HG03159 (cell line): ENCODE results near the gene NLRP1.
A peak's percentile ranks its signal among the peaks of the same experiment; 100 is the strongest.

ENCODE experiments used
- ATAC-seq: cut with Tn5 transposase; IDR thresholded peaks from one replicate; pipeline ENCODE4 v1.9.1; 2021; ENCODE audit warnings: mild to moderate bottlenecking, moderate library complexity; ENCODE audit not compliant: unreplicated experiment

Gene NLRP1

DNA sequence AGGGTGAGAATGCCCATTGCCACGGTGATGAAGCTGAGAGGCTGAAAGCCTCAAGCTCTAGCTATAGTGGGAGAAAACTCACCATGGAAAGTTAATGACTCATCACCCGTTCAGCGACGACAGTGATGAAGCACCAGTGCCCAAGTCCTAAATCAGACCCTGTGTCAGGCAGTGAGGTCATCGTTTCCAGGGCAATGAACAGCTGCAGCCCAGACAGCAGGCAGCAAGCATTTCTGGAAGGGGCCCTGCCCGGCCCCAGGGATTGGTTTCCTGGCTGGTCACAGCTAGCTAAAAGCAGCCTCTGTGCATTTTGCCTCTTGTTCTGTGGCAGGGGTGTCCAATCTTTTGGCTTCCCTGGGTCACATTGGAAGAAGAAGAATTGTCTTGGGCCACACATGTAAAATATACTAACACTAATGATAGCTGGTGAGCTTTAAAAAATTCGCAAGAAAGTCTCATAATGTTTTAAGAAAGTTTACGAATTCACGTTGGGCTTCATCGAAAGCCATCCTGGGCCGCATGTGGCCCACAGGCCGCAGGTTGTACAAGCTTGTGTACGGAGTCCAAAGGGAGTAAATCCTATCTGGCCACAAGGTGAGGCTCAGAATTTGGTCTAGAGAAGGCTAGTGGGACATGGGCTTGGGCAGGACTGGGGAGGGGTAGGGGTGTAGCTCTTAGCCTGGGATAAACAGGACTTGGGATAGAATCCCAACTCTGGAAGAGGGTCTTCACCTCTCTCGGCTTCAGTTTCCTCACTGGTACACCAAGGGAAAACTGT lies 57.3 kb downstream of the NLRP1 start:
- ATAC-seq, result no peak

DNA sequence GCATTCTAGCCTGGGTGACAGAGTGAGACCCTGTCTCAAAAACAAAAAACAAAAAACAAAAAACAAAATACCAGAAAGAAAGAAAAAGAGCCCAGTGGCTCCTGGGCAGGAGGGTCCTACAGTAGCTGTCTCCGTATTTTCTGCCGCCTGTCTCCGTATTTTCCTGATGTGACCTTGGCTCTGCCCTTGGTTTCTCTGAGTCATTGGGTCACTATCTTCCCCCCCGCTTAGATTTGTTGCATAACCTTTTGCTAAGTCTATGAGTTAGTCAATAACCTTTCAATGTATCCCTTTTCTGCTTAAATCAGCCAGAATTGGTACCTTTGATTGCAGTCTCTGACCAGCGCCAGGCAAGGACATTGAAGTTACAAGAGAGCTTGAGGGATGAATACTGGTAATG lies 61.1 kb downstream of the NLRP1 start:
- ATAC-seq, result no peak

DNA sequence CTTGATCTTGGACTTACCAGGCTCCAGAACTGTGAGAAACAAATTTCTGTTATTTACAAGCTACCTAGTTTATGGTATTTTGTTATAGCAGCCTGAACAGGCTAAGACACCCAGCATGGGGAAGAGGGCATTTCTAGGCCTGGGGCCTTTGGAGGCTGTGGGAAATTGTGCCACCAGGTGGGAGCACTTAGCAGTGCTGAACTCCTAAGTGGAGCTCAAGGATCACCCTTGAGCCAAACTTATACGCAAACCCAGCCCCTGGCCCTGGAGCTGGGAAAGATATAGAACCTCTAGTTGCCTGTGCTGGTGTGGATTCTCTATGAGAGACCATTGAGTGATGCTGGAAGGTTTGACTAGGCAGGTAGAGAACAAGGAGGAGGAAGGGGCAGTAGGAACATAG lies 61.8 kb downstream of the NLRP1 start:
- ATAC-seq, result no peak

GRCh38 chr17:5516060-5516792 lies 68.1 kb downstream of the NLRP1 start:
- ATAC-seq, result no peak

GRCh38 chr17:5514976-5515375 lies 69.3 kb downstream of the NLRP1 start:
- ATAC-seq, result no peak

GRCh38 chr17:5513628-5514027 lies 70.7 kb downstream of the NLRP1 start:
- ATAC-seq, result no peak

DNA sequence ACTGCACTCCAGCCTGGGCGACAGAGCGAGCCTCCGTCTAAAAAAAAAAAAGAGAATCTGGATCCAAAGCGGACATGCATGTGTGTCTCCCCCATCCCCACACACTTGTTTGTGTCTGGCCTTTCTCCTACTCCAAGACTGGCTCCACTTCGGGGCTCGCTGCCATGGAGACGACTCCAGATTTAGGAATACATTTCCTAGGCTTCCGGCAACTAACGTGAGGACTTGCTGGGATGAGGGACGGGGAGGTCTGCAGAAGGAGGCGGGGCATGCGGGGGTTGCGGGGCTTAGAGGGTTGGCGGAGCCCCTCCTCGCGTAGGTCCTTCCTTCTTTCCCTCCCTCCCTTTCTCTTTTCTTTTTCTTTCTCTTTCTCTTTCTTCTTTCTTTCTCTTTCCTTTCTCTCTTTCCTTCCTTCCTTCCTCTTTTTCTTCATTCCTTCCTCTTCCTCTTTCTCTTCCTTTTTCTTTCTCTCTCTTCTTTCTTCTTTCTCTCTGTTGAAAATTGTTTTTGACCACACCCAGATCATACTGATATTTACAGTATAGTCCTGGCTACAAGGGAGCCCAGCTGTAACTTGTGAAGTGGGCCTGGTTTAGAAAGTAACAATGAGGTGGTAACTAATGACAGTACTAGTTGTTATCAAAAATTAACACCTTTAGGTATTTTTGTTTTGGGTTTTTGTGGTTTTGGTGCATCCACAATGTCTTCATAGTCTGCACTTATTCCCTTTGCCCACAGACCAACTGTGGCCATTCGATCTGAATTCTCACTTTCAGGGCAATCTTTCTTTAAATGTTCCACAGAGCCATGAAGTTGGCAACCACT lies 72.7 kb downstream of the NLRP1 start:
- ATAC-seq, result no peak

DNA sequence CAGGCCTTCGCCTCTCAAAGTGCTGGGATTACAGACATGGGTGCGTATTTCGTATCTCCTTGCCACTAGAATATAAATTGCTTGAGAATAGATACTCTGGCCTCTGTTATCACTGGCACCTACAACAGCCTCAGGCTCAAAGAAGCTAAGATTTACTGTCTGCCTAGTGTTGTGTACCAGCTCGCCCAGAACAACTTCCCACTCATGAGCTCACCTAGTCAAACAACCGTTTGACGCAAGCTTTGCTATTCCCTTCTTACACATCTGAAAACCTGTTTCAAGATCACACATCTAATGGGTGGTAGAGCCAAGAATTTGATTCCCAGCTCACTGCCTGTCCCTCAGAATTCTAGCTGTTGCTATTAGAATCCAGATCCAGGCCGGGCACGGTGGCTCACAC lies 73.5 kb downstream of the NLRP1 start:
- ATAC-seq, result no peak

DNA sequence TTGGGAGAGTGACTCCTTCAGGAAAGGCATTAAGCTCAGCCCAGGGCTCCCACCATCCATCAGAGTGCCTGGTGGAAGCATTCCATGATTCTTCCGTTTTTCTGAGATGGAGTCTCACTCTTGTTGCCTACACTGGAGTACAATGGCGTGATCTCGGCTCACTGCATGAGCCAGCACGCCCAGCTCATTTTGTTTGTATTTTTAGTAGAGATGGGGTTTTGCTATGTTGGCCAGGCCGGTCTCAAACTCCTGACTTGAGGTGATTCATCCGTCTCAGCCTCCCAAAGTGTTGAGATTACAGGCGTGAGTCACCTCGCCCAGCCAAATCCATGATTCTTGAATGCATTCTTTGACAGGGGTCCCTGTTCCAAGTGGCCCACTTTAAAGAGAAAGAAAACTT lies 74.8 kb downstream of the NLRP1 start:
- ATAC-seq, result no peak

DNA sequence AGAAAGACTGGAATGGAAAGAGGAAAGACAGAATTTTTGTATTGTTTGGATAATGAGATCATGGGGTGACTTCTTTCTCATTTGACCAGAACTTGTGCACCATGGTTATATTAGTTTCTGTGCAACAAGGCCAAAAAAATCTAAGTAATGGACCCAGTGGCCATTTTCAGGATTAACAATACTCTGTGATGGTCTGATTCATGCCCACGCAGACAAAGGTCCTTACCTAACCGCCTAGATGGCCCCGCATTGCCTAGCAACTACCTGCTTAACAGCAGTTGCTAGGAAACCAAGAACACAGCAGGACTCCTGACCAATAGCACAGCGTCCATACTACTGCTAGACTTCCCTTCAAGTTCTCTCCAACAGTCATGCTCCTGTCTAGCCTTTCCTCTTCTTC lies 75.5 kb downstream of the NLRP1 start:
- ATAC-seq, result no peak

DNA sequence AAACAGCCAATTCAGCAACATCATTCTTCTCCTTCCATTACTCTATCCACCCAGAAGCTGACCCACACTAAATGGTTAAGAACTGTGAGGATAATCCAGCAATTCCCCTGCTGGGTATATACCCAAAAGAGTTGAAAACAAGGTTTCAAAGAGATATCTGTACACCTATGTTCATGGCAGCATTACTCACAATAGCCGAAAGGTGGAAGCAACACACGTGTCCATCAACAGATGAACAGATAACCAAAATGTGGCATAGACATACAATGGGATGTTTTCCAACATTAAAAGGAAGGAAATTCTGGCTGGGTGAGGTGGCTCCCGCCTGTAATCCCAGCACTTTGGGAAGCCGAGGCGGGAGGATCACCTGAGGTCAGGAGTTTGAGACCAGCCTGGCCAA lies 78.0 kb downstream of the NLRP1 start:
- no peak for ATAC-seq

DNA sequence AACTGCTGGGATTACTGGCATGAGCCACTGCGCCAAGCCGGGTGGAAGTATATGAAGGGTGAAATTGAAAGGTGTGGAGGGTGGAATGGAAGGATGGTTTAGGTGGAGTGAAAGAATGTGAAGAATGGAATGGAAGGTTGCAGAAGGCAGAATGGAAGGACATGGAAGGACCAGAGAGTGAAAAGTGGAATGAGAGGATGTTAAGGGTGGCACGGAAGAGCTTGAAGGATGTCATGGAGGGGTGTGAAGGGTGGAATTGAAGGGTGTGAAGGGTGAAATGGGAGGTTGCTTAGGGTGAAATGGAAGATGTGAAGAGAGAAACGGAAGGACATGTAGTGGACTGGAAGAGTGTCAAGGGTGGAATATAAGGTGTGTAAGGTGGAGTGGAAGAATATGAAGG lies 81.8 kb downstream of the NLRP1 start:
- no peak for ATAC-seq

- no peak for ATAC-seq
Measured at GRCh38 chr17:5501685-5502084, 82.6 kb downstream of the NLRP1 start.

DNA sequence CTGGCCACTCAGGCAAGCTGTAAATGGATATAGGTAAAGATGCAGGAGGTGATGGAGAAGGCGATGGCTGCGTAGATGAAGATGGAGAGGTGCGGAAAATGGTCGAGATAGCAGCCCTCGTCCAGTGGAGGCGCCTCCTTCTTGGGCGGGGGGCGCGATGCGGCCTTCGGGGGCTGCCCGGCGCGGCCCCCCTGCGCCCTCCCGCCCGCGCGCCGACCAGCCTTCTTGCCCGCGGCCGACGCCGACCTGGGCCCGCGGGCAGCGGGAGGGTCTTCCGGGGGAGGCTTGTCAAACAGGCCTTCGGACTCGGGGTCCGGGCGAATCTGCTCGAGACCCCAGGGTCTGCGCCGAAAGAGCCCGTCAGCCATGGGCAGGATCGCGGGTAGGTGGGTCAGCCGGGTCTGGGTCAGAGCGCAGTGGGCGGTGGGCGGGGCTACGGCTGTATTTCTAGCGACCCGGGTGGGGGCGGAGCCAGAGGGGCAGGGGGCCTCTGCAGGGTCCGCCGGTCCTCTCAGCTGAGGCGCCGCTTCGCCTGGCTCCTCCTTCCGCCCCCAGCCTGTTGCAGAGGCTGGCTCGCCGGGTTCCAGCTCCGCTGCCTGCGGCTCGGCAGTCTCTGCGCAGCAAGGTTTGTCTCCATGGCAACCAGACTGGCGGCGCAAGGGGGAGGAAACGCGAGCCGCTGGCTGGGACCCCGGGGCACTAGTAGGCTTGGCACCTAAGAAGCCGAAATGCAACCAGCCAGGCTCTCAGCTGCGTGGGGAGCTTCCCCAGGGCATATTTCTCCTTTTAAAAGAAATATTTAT lies 83.5 kb downstream of the NLRP1 start:
- peak; percentile 61 for ATAC-seq

- no peak for ATAC-seq
Measured at GRCh38 chr17:5500247-5500588, 84.1 kb downstream of the NLRP1 start.

DNA sequence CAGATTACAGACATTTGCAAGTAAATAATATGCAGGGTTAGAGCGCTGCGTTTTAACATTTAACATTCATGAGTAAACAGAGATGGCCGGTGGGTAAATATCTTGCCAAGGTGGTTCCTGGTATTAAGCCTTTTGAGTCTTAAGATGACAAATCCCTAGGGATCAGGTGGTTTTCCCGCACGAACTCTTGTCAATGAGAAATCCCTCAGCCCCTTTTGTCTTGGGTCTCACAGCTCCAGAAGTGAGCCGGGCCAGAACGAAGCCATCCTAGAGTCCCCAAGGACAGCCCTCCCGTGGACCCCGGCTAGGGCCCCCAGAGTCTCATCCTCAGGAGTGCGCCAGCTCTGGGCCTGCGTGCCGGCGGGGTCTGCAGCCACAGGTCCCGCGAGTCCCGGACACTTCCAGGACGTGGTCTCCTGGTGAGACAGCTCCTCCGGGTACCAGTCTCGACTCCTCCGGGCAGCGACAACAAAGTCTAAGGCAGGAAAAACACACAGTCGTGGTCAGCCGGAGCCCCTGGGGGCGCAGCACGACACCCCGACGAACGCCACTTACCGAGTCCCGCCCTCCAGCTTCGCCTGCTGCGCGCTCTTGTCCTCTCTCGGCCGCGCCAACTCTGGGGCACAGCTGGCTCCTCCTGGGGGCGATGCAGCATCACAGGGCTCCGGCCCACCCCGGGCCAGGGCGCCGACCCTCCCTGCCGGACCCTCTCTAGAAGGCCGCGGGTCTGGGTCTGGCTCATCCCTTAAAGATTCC lies 84.7 kb downstream of the NLRP1 start:
- ATAC-seq, result no peak

DNA sequence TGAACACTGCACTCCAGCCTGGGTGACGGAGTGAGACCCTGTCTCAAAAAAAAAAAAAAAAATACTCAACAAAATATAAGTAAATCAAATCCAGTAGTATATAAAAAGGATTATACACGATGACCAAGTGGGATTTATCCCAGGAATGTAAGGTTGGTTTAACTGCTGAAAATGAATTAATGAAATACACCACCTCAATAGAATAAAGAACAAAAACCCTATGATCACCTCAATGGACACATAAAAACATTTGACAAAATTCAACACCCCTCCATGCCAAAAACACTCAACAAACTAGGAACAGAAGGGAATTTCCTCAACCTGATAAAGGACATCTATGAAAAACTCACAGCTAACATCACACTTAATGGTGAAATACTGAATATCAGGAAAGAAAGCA lies 91.3 kb downstream of the NLRP1 start:
- ATAC-seq, result no peak

DNA sequence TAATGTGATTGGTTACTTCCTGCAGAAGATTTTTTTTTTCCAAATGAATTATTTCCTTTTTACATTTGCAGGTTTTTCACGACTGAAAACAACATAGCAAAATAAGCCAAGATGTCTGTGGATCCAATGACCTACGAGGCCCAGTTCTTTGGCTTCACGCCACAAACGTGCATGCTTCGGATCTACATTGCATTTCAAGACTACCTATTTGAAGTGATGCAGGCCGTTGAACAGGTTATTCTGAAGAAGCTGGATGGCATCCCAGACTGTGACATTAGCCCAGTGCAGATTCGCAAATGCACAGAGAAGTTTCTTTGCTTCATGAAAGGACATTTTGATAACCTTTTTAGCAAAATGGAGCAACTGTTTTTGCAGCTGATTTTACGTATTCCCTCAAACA lies 95.6 kb downstream of the NLRP1 start:
- ATAC-seq, result no peak

DNA sequence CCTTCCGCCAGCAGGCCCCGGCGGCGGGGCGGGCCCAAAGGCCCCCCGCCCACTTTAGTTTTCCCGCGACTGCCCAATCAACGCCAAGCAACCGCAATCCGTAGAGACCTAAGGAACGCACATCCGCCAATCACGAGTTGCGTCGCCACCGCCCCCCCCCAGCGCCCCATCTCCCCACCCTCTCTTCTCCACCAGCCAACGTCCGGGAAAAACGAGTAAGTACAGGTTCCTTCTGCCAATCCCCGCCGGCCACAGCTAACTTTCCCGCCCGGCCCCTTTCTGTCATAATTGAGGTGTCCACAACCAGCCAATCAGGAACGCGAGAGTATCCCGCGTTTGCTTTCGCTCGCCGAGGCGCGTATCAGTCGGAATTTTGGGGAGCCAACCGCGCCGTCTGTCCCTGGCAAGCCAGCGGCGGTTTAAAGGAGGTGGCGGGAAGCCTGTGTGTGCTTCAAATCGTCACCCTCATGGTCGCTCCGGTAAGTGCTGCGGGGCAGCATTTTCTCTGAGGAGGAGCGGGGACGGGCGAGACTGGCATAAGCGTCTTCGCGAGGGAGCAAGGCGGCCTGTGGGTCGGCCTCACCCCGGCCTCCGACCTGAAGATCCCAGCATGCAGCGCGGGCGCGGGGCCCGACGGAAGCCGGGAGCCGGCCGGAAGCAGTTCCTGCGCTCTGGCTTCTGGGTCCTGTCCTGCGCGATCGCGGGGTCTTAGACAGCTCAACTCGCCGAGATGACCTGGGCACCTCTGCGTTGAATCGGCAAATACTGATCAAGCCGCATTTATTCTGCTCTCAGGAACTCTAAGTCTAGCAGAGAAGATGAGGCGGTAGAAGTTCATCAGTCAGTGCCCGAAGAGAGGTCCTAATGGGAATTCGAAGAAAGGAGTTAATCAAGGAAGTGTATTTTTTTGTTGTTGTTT lies 97.8 kb downstream of the NLRP1 start, which contains the start of gene MIS12:
Gene MIS12, plus strand, starts transcription at position 361 of the 919 bp plus-strand sequence. CDS start 2,297 bp downstream, outside the sequence.
- peak; percentile 84 for ATAC-seq
